Measurements from ENCODE around the gene TMEM62.
"Not testable (repeated sequence)": the region's sequence is repeated elsewhere in the genome, so short reads cannot be mapped to it uniquely, and the experiment has no call there.

Gene TMEM62

DNA sequence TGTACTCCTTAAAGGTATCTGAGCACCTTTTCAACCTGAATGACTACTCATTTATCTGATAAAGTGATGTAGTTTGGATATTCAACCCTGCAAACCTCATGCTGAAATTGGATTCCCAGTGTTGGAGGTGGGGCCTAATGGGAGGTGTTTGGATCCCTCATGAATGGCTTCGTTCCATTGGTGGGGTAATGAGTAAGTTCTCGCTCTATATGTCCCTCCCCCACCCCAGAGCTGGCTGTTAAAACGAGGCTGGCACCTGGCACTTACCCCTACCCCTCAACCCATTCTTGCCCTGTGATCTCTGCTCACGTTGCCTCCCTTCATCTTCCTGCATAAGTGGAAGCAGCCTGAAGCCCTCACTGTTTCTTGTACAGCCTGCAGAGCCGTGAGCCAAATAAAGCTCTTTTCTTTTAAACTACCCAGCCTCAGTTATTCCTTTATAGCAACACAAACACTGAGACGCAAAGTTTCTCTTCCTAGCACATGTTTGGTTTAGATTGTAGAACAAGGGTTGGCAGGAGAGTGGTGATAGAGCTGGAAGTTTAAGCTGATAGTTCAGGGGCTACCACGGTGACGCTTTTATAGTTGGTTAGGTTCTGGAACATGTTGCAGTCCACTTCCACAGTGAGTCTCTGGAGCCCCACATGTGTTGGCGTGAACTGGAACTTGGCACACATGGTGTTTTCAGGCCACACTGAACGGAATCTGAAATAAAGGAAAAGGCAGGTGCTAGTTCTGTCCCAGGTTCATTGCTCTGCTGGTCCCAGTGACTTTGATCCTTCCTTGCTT is 63.6 kb downstream of the TMEM62 start:
- no peaks in the 10 kb centered on the region for H3K27me3 ChIP-seq (ENCODE audit: control insufficient read depth, insufficient read depth, low read length)
- no peaks in the 10 kb centered on the region for H3K4me1 ChIP-seq (ENCODE audit: control insufficient read depth, insufficient read depth, low read length)
- no peak overlapping the region for H3K9ac ChIP-seq (ENCODE audit: low read length)
- H3K9me3 ChIP-seq (ENCODE audit: control insufficient read depth, insufficient read depth, low read depth, low read length) = peaks cover 6% of the 10 kb centered on the region
- no peak overlapping the region for H3K27ac ChIP-seq (ENCODE audit: low read depth, low read length)
- peaks cover 44% of the 10 kb centered on the region for H3K36me3 ChIP-seq (ENCODE audit: control insufficient read depth, insufficient read depth, low read length)
- no peak overlapping the region for H3K4me3 ChIP-seq (ENCODE audit: low read depth, low read length)

DNA sequence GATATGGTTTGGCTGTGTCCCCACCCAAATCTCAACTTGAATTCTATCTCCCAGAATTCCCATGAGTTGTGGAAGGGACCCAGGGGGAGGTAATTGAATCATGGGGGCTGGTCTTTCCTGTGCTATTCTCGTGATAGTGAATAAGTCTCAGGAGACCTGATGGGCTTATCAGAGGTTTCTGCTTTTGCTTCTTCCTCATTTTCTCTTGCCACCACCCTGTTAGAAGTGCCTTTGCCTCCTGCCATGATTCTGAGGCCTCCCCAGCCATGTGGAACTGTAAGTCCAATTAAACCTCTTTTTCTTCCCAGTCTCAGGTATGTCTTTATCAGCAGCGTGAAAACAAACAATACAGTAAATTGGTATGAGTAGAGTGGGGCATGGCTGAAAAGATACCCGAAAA is 64.4 kb downstream of the TMEM62 start:
- not testable (repeated sequence) for H3K27ac ChIP-seq (ENCODE audit: low read depth, low read length); H3K4me3 ChIP-seq (ENCODE audit: low read depth, low read length); H3K4me1 ChIP-seq (ENCODE audit: control insufficient read depth, insufficient read depth, low read length); H3K27me3 ChIP-seq (ENCODE audit: control insufficient read depth, insufficient read depth, low read length); H3K9me3 ChIP-seq (ENCODE audit: control insufficient read depth, insufficient read depth, low read depth, low read length); H3K9ac ChIP-seq (ENCODE audit: low read length)
- peaks cover 35% of the 10 kb centered on the region for H3K36me3 ChIP-seq (ENCODE audit: control insufficient read depth, insufficient read depth, low read length)

DNA sequence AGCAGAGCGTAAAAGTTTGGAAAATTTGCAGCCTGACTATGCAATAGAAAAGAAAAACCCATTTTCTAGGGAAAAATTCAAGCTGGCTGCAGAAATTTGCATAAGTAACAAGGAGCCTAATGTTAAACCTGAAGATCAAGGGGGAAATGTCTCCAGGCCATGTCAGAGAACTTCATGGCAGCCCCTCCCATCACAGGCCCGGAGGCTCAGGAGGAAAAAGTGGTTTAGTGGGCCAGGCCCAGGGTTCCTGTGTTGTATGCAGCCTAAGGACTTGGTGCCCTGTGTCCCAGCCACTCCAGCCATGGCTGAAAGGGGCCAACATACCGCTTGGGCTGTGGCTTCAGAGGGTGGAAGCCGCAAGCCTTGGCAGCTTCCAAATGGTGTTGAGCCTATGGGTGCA is 65.2 kb downstream of the TMEM62 start:
- H3K27ac ChIP-seq (ENCODE audit: low read depth, low read length); H3K4me3 ChIP-seq (ENCODE audit: low read depth, low read length); H3K9me3 ChIP-seq (ENCODE audit: control insufficient read depth, insufficient read depth, low read depth, low read length); H3K4me1 ChIP-seq (ENCODE audit: control insufficient read depth, insufficient read depth, low read length); H3K27me3 ChIP-seq (ENCODE audit: control insufficient read depth, insufficient read depth, low read length); H3K9ac ChIP-seq (ENCODE audit: low read length): not testable (repeated sequence)
- peaks cover 29% of the 10 kb centered on the region for H3K36me3 ChIP-seq (ENCODE audit: control insufficient read depth, insufficient read depth, low read length)

DNA sequence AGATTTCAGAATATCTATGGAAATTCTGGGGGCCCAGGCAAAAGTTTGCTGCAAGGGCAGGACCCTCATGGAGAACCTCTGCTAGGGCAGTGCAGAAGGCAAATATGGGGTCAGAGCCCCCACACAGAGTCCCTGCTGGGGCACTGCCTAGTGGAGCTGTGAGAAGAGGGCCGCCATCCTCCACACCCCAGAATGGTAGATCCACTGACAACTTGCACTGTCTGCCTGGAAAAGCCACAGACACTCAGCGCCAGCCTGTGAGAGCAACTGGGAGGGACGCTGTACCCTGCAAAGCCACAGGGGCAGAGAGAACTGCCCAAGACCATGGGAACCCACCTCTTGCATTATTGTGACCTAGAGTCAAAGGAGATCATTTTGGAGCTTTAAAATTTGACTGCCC is 65.6 kb downstream of the TMEM62 start:
- Histone ChIP-seq H3K36me3 (ENCODE audit: control insufficient read depth, insufficient read depth, low read length) (peaks cover 26% of the 10 kb centered on the region), H3K27ac (ENCODE audit: low read depth, low read length) (no peak overlapping the region), H3K9me3 (ENCODE audit: control insufficient read depth, insufficient read depth, low read depth, low read length) (peaks cover 6% of the 10 kb centered on the region)

DNA sequence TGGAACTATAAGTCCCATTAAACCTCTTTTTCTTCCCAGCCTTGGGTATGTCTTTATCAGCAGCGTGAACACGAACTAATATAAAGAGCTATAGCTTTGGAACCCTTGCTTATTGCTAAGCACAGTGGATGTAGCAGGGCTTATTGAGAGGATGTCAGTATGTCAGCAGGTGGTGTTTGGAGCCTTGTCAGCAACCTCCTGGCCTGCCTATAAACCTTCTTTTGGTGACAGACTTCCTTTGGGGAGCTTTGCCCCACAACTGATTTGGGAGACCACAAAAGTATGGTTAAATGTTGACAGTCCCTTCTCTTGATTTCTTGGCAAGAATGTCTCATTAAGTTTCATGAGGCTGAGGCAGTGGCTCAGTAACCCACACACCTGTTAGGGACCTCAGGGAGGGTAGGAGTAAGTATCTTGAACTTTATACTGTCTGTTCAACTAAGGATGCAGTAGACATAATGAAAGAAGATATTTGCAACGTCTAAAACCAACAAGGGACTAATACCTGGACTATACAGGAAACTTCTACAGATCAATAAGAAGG is 66.6 kb downstream of the TMEM62 start:
- H3K27me3 ChIP-seq (ENCODE audit: control insufficient read depth, insufficient read depth, low read length) = no peaks in the 10 kb centered on the region
- peaks cover 6% of the 10 kb centered on the region for H3K9me3 ChIP-seq (ENCODE audit: control insufficient read depth, insufficient read depth, low read depth, low read length)
- peaks cover 18% of the 10 kb centered on the region for H3K36me3 ChIP-seq (ENCODE audit: control insufficient read depth, insufficient read depth, low read length)
- H3K27ac ChIP-seq (ENCODE audit: low read depth, low read length) = no peak overlapping the region
- H3K4me3 ChIP-seq (ENCODE audit: low read depth, low read length) = no peak overlapping the region
- no peak overlapping the region for H3K9ac ChIP-seq (ENCODE audit: low read length)
- no peaks in the 10 kb centered on the region for H3K4me1 ChIP-seq (ENCODE audit: control insufficient read depth, insufficient read depth, low read length)

More for the DNA sequence above, 65.6 kb downstream of the TMEM62 start:
- Histone ChIP-seq H3K9ac (ENCODE audit: low read length) (no peak overlapping the region), H3K4me1 (ENCODE audit: control insufficient read depth, insufficient read depth, low read length) (no peaks in the 10 kb centered on the region), H3K4me3 (ENCODE audit: low read depth, low read length) (no peak overlapping the region), H3K27me3 (ENCODE audit: control insufficient read depth, insufficient read depth, low read length) (no peaks in the 10 kb centered on the region)

DNA sequence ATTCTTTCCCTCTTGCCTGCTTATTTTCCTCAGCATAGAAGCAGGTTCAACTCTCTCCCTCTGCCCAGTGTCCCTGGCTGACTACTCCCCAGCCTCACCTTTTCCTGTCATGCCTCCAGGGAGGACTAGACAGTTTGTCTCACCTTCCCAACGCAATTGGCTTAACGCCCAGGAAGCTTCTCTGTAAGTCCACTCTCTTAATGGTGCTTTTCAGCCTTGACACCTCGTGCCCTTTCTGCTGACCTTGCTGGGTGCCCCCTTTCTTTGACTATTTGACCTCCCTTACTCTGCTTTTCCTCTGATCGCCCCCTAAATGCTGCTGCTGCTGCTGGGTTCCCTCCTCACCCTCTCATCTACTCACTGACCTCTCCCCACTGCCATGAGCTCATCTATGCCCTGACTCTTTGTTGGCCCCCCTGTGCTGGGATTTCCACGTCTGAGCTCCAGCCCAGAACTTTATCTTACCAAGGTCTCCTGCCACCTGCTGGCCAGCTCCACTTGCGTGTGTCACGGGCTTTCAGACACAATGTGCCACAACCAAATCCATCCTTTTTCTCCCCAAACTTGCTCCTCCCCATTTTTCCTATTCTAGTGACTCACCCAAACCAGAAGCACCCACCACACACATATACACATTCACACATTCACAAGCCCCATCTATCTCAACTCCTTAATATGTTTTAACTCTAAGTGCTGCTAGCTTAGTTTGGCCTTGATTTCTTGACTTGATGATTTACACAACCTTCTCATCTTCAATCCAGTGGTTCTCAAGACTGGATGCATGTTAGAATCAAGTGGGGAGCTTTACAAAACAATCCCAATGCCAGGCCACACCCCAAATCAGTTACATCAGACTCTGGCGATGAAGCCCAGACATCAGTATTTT is 70.9 kb downstream of the TMEM62 start:
- H3K4me3 ChIP-seq (ENCODE audit: low read depth, low read length) = no peak overlapping the region
- no peaks in the 10 kb centered on the region for H3K36me3 ChIP-seq (ENCODE audit: control insufficient read depth, insufficient read depth, low read length)
- no peak overlapping the region for H3K27ac ChIP-seq (ENCODE audit: low read depth, low read length)
- H3K4me1 ChIP-seq (ENCODE audit: control insufficient read depth, insufficient read depth, low read length) = no peaks in the 10 kb centered on the region
- H3K9me3 ChIP-seq (ENCODE audit: control insufficient read depth, insufficient read depth, low read depth, low read length) = no peaks in the 10 kb centered on the region
- no peak overlapping the region for H3K9ac ChIP-seq (ENCODE audit: low read length)
- no peaks in the 10 kb centered on the region for H3K27me3 ChIP-seq (ENCODE audit: control insufficient read depth, insufficient read depth, low read length)

DNA sequence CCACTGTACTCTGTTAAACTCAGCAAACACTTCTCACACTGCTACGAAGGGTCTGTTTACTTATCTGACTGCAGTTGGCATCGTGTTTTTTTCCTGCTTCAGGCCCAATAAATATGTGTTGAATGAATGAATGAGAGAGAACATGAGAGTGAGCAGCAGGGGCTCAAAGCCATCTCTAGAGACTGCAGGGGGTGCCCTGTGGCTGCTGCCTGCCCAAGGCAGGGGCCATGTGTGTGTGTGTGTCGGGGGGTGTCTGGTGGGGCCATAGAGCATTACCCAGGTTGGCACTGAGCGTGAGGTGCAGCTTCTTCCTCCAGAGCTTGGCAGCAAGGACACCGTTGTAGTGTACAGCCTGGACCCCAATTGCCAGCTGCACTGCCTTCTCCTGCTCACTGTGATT is 72.7 kb downstream of the TMEM62 start:
- H3K4me1 ChIP-seq (ENCODE audit: control insufficient read depth, insufficient read depth, low read length) = no peaks in the 10 kb centered on the region
- no peaks in the 10 kb centered on the region for H3K36me3 ChIP-seq (ENCODE audit: control insufficient read depth, insufficient read depth, low read length)
- no peaks in the 10 kb centered on the region for H3K27me3 ChIP-seq (ENCODE audit: control insufficient read depth, insufficient read depth, low read length)
- H3K27ac ChIP-seq (ENCODE audit: low read depth, low read length) = no peak overlapping the region
- H3K4me3 ChIP-seq (ENCODE audit: low read depth, low read length) = no peak overlapping the region
- no peak overlapping the region for H3K9ac ChIP-seq (ENCODE audit: low read length)
- no peaks in the 10 kb centered on the region for H3K9me3 ChIP-seq (ENCODE audit: control insufficient read depth, insufficient read depth, low read depth, low read length)

DNA sequence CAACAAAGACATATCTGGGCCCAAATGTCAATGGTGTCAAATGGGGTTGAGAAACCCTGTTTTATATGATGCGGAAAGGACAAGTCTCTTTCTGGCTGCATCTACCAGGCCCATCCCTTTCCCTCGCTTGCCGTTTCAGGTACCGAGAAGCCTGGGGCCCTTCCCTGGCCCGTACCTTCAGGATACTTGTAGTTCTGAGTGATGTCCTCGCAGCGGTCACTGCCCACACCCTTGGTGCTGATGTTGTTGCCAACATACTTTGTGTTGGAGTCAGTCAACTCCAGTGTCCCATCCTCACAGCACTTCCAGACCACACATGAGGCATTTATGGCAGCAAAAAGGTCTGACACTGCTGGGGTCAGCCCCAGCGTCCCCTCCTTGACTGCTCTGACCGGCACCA is 73.6 kb downstream of the TMEM62 start:
- H3K9ac ChIP-seq (ENCODE audit: low read length) = no peak overlapping the region
- no peaks in the 10 kb centered on the region for H3K4me1 ChIP-seq (ENCODE audit: control insufficient read depth, insufficient read depth, low read length)
- H3K27me3 ChIP-seq (ENCODE audit: control insufficient read depth, insufficient read depth, low read length) = no peaks in the 10 kb centered on the region
- no peak overlapping the region for H3K4me3 ChIP-seq (ENCODE audit: low read depth, low read length)
- H3K36me3 ChIP-seq (ENCODE audit: control insufficient read depth, insufficient read depth, low read length) = no peaks in the 10 kb centered on the region
- H3K9me3 ChIP-seq (ENCODE audit: control insufficient read depth, insufficient read depth, low read depth, low read length) = no peaks in the 10 kb centered on the region
- no peak overlapping the region for H3K27ac ChIP-seq (ENCODE audit: low read depth, low read length)

DNA sequence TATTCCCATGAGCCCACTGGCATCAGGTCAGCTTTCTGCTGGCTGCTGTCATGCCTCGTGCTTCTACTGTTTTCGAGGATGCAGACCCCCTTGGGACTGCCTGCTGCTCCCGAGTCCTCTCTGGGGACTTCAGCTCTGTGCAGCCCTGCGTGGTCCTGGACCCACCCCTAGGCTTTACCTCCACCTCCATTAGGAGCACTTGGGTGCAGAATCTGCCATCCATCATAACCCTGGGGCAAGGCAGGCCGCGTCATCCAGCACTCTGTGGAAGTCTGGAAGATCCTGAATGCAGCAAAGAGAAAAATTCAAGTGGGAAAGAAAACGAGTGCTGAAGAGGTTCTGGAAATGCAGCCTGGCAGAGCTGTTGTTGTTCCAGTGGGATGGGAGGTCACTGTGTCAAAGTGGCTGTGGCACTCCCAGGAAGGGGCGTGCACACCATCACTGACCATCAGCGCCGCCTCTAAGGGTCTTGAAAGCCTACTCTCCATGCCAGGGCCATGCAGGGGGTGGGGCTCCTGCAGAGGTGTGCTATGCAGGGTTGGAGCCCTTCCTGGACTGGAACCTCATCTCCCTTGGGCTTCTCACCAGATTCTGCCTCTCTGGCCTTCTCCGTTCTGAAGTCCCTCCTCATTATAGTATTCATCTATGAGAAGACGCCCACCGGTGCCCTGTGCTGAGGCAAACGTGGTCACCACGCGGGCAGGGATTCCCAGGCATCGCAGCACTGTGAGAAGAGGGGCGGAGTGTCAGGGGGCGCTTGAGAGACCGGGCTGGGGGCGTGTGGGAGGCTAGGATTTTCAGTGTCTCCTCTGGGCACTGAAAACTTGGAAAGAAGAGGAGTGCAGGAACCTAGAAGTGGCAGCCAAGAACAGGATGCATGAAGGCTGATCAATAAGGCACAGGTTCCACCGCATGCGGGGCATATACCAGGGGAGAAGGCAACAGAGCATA is 74.9 kb downstream of the TMEM62 start:
- H3K27ac ChIP-seq (ENCODE audit: low read depth, low read length) = no peak overlapping the region
- no peaks in the 10 kb centered on the region for H3K27me3 ChIP-seq (ENCODE audit: control insufficient read depth, insufficient read depth, low read length)
- no peak overlapping the region for H3K9ac ChIP-seq (ENCODE audit: low read length)

DNA sequence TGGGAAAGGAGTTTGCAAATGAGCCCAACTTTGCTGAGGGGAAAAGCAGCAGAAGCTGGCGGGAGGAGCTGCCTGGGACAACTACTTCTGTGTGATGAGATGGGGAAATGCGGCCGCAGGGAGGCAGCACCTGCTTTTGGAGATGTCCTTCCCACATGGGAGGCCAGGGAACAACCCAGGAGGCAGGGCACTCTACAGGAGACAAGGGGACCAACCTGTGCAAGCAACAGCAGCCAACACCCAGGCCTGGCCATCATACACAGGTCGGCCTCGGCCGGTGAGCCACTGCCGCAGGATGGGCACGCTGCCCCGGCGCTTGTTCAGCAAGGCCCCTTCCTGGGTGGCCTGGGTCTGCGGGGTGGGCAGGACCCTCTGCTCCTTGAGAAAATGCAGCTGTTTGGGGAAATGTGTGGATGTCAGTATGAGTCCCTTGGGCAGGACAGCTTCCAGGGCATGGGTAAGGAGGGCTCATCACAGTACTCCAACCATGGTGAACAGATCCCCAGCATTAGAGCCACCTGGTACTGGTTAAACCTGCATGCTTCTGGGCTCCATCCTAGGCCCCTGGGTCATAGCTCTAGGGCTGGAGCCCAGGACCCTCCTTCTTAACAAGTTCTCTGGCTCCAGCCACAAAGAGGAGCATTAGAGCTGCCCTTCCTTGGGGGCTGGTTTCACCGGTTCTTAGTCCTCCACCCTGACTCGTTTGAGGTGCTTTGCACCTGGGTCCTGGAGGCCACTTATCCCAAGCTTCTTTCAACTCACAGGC is 75.9 kb downstream of the TMEM62 start:
- H3K9ac ChIP-seq (ENCODE audit: low read length) = no peak overlapping the region
- no peaks in the 10 kb centered on the region for H3K36me3 ChIP-seq (ENCODE audit: control insufficient read depth, insufficient read depth, low read length)
- H3K27ac ChIP-seq (ENCODE audit: low read depth, low read length) = no peak overlapping the region
- H3K4me3 ChIP-seq (ENCODE audit: low read depth, low read length) = no peak overlapping the region
- no peaks in the 10 kb centered on the region for H3K27me3 ChIP-seq (ENCODE audit: control insufficient read depth, insufficient read depth, low read length)
- H3K9me3 ChIP-seq (ENCODE audit: control insufficient read depth, insufficient read depth, low read depth, low read length) = no peaks in the 10 kb centered on the region
- no peaks in the 10 kb centered on the region for H3K4me1 ChIP-seq (ENCODE audit: control insufficient read depth, insufficient read depth, low read length)

More for the DNA sequence above, 74.9 kb downstream of the TMEM62 start:
- no peaks in the 10 kb centered on the region for H3K9me3 ChIP-seq (ENCODE audit: control insufficient read depth, insufficient read depth, low read depth, low read length)
- no peak overlapping the region for H3K4me3 ChIP-seq (ENCODE audit: low read depth, low read length)
- H3K4me1 ChIP-seq (ENCODE audit: control insufficient read depth, insufficient read depth, low read length) = no peaks in the 10 kb centered on the region
- H3K36me3 ChIP-seq (ENCODE audit: control insufficient read depth, insufficient read depth, low read length) = no peaks in the 10 kb centered on the region
